Measurements from ENCODE around the gene NQO2. TPM values are rescaled to one million over a fixed set of nuclear protein-coding genes. Genes with fewer than 3 reads are reported as not detected.
"Not testable (repeated sequence)": the region's sequence is repeated elsewhere in the genome, so short reads cannot be mapped to it uniquely, and the experiment has no call there.

Gene NQO2
- total and polyA plus RNA-seq, 7 donors = 42.8 to 201 (median 119) TPM

GRCh38 chr6:3001773-3002293 lies 2.1 kb downstream of the NQO2 start:
- intact Hi-C loops (cut with DNase I) = loop anchor here (1.0 kb wide), 2 partner anchors 21 to 51 kb away; no protein-coding TSS in a partner anchor
- peak; percentile 63 to 74 (median 64) for ATAC-seq
- 43 to 50% (median 45%) methylated on average over 2 of the region's 2 CpGs for WGBS, 3 donors

GRCh38 chr6:3003226-3003625 lies 3.5 kb downstream of the NQO2 start:
- ATAC-seq; intact Hi-C loops (cut with DNase I); H3K27me3 ChIP-seq (ENCODE audit: insufficient read depth in 3 of 3, low read length in 2 of 3); H3K9me3 ChIP-seq; H3K4me3 ChIP-seq; DNase-seq: not testable (repeated sequence)
- peaks cover 15 to 58% of the 10 kb centered on the region in 2 donors for H3K36me3 ChIP-seq (ENCODE audit: insufficient read depth in 1 of 2, low read depth in 1 of 2)
- WGBS, 3 donors = 67 to 87% (median 83%) methylated on average over 3 to 4 of the region's 5 CpGs
- H3K4me1 ChIP-seq = peaks cover 20% of the 10 kb centered on the region
- H3K27ac ChIP-seq = peak overlapping the region; percentile 99

More at GRCh38 chr6:3001773-3002293, 2.1 kb downstream of the NQO2 start:
- TF ChIP-seq CTCF (IDR thresholded peaks at IDR 0.05) = peak; percentile 64
- peak in 1 of 2 donors; percentile 76 for DNase-seq
- Histone ChIP-seq H3K27me3 (ENCODE audit: insufficient read depth in 3 of 3, low read length in 2 of 3) (no peaks in the 10 kb centered on the region), H3K4me3 (peak overlapping the region; percentile 95), H3K27ac (peak overlapping the region; percentile 99), H3K4me1 (peaks cover 20% of the 10 kb centered on the region), H3K36me3 (ENCODE audit: insufficient read depth in 1 of 2, low read depth in 1 of 2) (peaks cover 11 to 44% of the 10 kb centered on the region in 2 donors), H3K9me3 (no peaks in the 10 kb centered on the region)

GRCh38 chr6:3005077-3005476 lies 5.4 kb downstream of the NQO2 start:
- H3K36me3 ChIP-seq (ENCODE audit: insufficient read depth in 1 of 2, low read depth in 1 of 2) = peaks cover 17 to 76% of the 10 kb centered on the region in 2 donors
- WGBS, 3 donors = 91 to 95% (median 94%) methylated on average over 9 of the region's 9 CpGs
- no peaks in the 10 kb centered on the region for H3K27me3 ChIP-seq (ENCODE audit: insufficient read depth in 3 of 3, low read length in 2 of 3)
- peak overlapping the region; percentile 12 for H3K27ac ChIP-seq
- intact Hi-C loops (cut with DNase I) = loop anchor here in 1 of 2 donors (2.0 kb wide), 1 partner anchor 14 kb away; no protein-coding TSS in a partner anchor
- H3K4me1 ChIP-seq = peaks cover 20% of the 10 kb centered on the region
- no peaks in the 10 kb centered on the region for H3K9me3 ChIP-seq
- DNase-seq (no peak), ATAC-seq (no peak)
- no peak for TF ChIP-seq CTCF (IDR thresholded peaks at IDR 0.05)
- H3K4me3 ChIP-seq = no peak overlapping the region

- no peak for ATAC-seq
- no peaks in the 10 kb centered on the region for H3K9me3 ChIP-seq
- H3K27ac ChIP-seq = no peak overlapping the region
- H3K4me1 ChIP-seq = peaks cover 20% of the 10 kb centered on the region
- no peak for TF ChIP-seq CTCF (IDR thresholded peaks at IDR 0.05)
- peaks cover 23 to 84% of the 10 kb centered on the region in 2 donors for H3K36me3 ChIP-seq (ENCODE audit: insufficient read depth in 1 of 2, low read depth in 1 of 2)
- WGBS, 3 donors = 88 to 93% (median 88%) methylated on average over 8 to 9 of the region's 9 CpGs
- no peaks in the 10 kb centered on the region for H3K27me3 ChIP-seq (ENCODE audit: insufficient read depth in 3 of 3, low read length in 2 of 3)
- no peak overlapping the region for H3K4me3 ChIP-seq
- intact Hi-C loops (cut with DNase I) = loop anchor here in 1 of 2 donors (2.0 kb wide), 1 partner anchor 13 kb away; no protein-coding TSS in a partner anchor
- no peak for DNase-seq
These were observed 6.2 kb downstream of the NQO2 start for GRCh38 chr6:3005874-3006273.

- ATAC-seq (no peak), DNase-seq (no peak)
- Histone ChIP-seq H3K27ac (no peak overlapping the region), H3K36me3 (ENCODE audit: insufficient read depth in 1 of 2, low read depth in 1 of 2) (peaks cover 23 to 90% of the 10 kb centered on the region in 2 donors), H3K9me3 (no peaks in the 10 kb centered on the region), H3K4me3 (no peak overlapping the region), H3K27me3 (ENCODE audit: insufficient read depth in 3 of 3, low read length in 2 of 3) (no peaks in the 10 kb centered on the region), H3K4me1 (peaks cover 15% of the 10 kb centered on the region)
- intact Hi-C loops (cut with DNase I) = no loop called here
- 81 to 89% (median 82%) methylated on average over 5 of the region's 5 CpGs for WGBS, 3 donors
- no peak for TF ChIP-seq CTCF (IDR thresholded peaks at IDR 0.05)
These were observed 6.8 kb downstream of the NQO2 start for GRCh38 chr6:3006476-3006875.
